ENCODE results near the gene PARP9.
"Not testable (repeated sequence)": the region's sequence is repeated elsewhere in the genome, so short reads cannot be mapped to it uniquely, and the experiment has no call there.

Gene PARP9

GRCh38 chr3:122520861-122521260 is 43.2 kb downstream of the PARP9 start:
- no peak for DNase-seq (ENCODE audit: low read depth)

DNA sequence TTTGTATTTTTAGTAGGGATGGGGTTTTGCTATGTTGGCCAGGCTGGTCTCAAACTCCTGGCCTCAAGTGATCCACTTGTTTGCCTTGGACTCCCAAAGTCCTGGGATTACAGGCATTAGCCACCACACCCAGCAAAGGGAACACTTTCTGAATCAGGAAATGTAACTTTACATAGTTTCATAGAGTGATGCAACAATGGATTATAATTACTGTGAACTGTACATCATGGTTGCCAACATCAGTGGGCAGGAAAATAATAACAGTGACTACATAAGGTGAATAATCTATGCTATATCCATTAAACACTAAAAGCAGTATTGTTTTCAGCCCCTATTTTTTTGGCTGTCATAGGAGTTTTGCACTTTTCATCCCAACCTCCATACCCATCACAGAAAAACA is 44.4 kb downstream of the PARP9 start:
- no peak for DNase-seq (ENCODE audit: low read depth)

GRCh38 chr3:122516846-122517360 is 47.2 kb downstream of the PARP9 start:
- no peak for DNase-seq (ENCODE audit: low read depth)

DNA sequence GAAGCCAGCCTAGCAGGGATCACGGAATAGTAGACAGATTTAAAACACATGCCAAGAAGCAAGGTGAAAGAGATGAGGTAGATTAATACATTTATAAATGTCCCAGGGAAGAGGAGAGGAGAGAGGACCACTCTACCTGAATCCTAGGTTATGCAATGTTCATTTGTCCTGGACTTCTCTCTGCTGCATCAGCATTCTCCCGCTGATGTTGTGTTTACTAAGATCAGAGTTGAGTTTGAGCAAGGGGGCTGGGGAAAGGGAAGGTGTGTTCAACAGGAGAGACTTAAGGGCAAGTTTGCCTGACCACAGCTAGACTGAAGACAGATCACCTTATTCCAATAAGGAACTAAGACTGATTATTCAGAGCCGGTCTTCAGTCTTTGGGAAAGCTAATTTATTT is 48.2 kb downstream of the PARP9 start:
- no peak for DNase-seq (ENCODE audit: low read depth)

DNA sequence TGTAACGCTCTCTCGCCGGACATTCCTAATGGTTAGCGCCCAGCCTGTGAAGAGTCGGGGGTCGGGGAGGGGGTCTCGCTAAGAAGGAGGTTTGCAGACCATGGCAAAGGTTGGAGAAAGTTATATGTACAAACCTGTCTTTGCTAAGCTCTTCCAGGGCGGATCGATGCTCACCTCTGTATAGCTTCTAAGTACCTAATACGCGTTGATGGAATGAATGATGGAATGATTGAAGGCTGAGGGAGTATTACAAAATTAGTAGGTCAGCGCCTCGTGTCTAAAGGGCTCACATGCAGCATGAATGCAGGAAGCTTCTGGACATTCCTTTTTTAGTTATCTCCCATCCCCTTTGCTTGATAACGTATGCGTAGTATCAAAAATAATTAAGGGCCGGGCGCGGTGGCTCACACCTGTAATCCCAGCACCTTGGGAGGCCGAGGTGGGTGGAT is 49.1 kb downstream of the PARP9 start:
- DNase-seq (ENCODE audit: low read depth) = no peak

GRCh38 chr3:122514123-122515019 is 49.7 kb downstream of the PARP9 start, which contains the start of gene KPNA1:
Gene KPNA1, minus strand, starts transcription at chr3:122514939. Its CDS starts 18,374 bp downstream, at chr3:122496565.
- DNase-seq (ENCODE audit: low read depth) = peak; percentile 63

DNA sequence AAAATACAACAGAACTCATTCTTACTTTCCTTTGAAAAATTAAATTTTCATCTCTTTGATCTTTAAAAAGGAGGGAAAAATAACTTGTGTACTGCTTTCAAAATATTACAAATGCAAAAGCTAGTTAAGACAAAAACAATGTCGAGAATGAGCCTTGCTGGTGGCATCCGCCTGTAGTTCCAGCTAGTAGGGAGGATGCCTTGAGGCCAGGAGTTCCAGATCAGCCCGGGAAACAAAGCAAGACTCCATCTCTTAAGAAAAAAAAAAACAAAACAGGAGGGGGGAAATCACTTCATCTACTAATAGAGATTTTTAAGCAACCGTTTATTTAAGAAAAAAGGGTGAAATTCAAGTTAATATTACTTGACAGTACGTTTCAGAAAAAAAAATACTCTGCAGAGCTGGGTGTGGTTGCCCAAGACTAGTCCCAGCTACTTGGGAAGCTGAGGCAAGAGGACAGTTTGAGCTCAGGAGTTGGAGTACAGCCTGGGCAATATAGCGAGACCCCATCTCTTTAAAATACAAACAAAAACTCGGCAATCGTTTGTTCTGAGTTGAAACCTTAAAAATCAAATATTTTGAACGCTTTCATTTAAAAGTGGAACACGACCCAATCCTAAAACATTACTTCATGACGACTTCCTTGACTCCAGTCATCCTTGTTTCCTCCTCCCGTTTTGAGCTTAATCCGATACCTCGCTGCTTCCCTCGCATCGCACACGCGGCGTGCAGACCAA is 50.5 kb downstream of the PARP9 start:
- no peak for DNase-seq (ENCODE audit: low read depth)

- no peak for DNase-seq (ENCODE audit: low read depth)
Measured at GRCh38 chr3:122512284-122512683, 51.8 kb downstream of the PARP9 start.

DNA sequence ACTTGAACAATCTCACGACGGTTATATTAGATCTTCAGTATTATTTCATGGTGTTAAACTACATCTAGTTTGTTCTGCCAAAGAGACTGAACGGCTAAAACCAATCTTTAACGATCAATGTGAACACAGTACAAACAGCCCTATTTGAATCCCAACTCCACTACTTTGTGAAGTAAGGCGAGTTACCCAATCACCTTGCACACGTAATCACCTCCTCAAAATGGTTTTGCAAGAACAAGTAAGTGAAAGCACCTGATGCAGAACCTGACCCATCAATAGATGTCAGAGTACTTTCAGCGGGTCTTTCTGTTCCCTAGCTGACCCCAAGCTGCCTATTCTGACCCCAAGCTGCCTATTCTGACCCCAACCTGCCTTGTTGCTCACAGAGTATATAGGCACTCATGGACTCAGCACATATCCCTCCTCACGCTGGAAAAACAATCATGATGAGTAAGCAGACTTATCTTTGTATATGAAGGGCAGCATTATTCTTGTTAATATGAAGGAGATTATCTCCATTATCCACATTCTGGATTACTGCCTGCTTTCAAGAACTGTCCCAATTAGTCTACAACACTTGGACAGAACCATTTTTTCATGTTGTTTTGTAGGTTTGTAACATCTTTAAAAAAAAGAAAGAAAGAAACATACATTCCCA is 53.1 kb downstream of the PARP9 start:
- DNase-seq (ENCODE audit: low read depth) = no peak

DNA sequence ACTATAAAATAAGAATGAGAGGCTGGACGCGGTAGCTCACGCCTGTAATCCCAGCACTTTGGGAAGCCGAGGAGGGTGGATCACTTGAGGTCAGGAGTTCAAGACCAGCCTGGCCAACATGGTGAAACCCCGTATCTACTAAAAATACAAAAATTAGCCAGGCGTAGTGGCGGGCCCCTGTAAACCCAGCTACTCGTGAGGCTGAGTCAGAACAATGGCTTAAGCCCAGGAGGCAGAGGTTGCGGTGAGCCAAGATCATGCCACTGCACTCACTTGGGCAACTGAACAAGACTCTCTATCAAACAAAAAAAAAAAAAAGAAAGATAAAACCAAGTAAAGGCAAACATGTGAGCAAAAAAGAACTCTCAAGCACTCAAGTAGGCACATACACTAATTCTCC is 55.2 kb downstream of the PARP9 start:
- not testable (repeated sequence) for DNase-seq (ENCODE audit: low read depth)

GRCh38 chr3:122508135-122508914 is 55.8 kb downstream of the PARP9 start:
- DNase-seq (ENCODE audit: low read depth) = no peak

DNA sequence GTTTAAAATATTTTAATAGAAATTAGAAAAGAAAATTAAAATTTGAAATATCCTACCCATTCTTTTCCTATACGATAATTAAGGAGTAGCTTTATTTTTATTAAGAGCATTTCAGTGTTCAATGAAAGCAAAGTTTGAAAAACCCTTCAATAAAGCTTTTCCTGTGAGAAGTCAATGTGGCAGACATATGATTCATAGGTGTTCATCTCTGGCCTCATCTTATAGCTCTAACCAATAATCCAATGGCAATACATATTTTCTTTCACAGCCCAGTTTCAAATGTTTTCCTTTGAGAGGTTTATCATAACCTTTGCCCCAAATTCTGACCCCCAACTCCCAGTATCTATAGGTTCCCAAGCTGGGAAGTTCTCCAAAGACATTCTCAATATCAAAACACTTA is 57.6 kb downstream of the PARP9 start:
- no peak for DNase-seq (ENCODE audit: low read depth)

GRCh38 chr3:122505676-122506075 is 58.4 kb downstream of the PARP9 start:
- no peak for DNase-seq (ENCODE audit: low read depth)

- no peak for DNase-seq (ENCODE audit: low read depth)
Measured at GRCh38 chr3:122502941-122503340, 61.2 kb downstream of the PARP9 start.

- no peak for DNase-seq (ENCODE audit: low read depth)
Measured at GRCh38 chr3:122502139-122502538, 62.0 kb downstream of the PARP9 start.

DNA sequence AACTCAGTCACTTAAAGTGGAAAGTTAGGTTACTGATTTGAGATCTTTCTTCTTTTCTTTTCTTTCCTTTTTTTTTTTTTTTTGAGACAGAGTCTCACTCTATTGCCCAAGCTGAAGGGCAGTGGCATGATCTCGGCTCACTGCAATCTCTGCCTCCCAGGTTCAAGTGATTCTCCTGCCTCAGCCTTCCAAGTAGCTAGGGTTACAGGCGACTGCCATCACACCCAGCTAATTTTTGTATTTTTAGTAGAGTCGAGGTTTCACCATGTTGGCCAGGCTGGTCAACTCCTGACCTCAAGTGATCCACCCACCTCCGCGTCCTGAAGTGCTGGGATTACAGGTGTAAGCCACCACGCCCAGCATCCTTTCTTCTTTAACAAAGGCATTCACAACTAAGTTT is 63.1 kb downstream of the PARP9 start:
- not testable (repeated sequence) for DNase-seq (ENCODE audit: low read depth)

DNA sequence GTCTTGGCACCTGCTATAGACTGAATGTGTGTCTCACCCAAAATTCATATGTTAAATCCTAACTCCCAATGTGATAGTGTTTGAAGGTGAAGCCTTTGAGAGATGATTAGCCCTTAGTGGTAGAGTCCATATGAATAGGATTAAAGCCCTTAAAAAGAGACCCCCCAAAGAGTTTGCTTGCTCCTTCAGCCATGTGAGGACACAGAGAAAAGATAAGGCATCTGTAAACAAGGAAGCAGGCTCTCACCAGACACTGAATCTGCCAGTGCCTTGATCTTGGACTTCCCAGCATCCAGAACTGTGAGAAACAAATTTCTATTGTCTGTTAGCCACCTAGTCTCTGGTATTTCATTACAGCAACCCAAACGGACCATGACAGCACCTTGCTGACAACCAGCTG is 65.9 kb downstream of the PARP9 start:
- DNase-seq (ENCODE audit: low read depth) = no peak

- DNase-seq (ENCODE audit: low read depth) = no peak
Measured at GRCh38 chr3:122497425-122497824, 66.7 kb downstream of the PARP9 start.

DNA sequence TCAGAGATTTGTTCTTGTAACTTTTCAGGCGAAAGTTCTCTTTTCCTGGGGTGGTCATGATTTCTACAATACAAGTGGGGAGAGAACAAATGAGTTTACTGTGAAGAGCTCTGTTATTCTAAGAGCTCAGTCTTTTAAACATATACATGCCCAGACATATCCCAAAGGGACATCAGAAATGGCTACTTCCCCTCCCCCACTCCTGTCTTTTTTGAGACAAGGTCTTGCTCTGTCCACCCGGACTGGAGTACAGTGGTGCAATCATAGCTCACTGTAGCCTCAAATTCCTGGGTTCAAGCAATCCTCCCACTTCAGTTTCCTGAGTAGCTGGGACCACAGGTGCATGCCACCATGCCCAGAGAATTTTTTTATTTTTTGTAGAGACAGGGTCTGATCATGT is 67.6 kb downstream of the PARP9 start:
- no peak for DNase-seq (ENCODE audit: low read depth)

- DNase-seq (ENCODE audit: low read depth) = no peak
Measured at GRCh38 chr3:122493296-122493695, 70.8 kb downstream of the PARP9 start.

GRCh38 chr3:122488262-122488973 is 75.7 kb downstream of the PARP9 start:
- DNase-seq (ENCODE audit: low read depth) = no peak
